GM12864 (cell line): ENCODE measurements around the gene TM9SF3.

Experiments
- DNase-seq: peaks from one replicate; pipeline ENCODE4 v3.0.0-alpha.2; 2011; ENCODE audit warnings: low read depth
- H3K4me3 ChIP-seq: 2 replicates; pipeline ENCODE4 v1.5.1; 2011; ENCODE audit warnings: mild to moderate bottlenecking, low read depth, low read length, control low read depth
- CTCF ChIP-seq: IDR thresholded peaks from 2 replicates; pipeline ENCODE4 v1.5.1; 2011; ENCODE audit warnings: low read depth, mild to moderate bottlenecking, moderate library complexity, low read length, control low read depth, inconsistent platforms; ENCODE audit errors: missing control alignments

TM9SF3 gene

GRCh38 chr10:96532523-96532922, 54.3 kb downstream of the TM9SF3 start:
- DNase-seq: no peak
- no peak overlapping the region for H3K4me3 ChIP-seq
- no peak for TF ChIP-seq CTCF

- H3K4me3 ChIP-seq: no peak overlapping the region
- DNase-seq: no peak
- no peak for TF ChIP-seq CTCF
Measured at GRCh38 chr10:96529634-96530279, 57.1 kb downstream of the TM9SF3 start.

- no peak for DNase-seq
- TF ChIP-seq CTCF: no peak
Measured at GRCh38 chr10:96524741-96525140, 62.1 kb downstream of the TM9SF3 start.

GRCh38 chr10:96517284-96517683, 69.5 kb downstream of the TM9SF3 start:
- no peak for TF ChIP-seq CTCF
- DNase-seq: no peak
- no peak overlapping the region for H3K4me3 ChIP-seq

More at GRCh38 chr10:96524741-96525140, 62.1 kb downstream of the TM9SF3 start:
- no peak overlapping the region for H3K4me3 ChIP-seq

DNA sequence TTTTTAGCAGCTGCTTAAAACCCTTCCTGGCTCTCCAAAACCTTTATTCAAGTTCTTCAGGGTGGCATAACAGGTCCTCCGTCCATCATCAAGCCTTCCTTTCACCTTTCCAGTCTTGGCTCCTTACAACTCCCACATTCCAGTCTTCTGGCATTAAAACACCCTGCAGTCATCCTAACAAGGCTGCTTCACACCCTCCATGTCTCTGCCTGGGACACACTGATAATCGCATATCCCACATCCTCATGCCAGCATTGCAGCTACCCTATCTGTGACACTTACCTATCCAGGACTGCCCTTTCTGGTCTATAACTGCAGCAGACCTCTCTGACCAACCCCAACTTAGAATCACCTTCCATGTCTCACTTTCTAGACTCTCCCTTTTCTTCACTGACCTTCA, 70.5 kb downstream of the TM9SF3 start:
- no peak for DNase-seq
- no peak overlapping the region for H3K4me3 ChIP-seq
- TF ChIP-seq CTCF: no peak

DNA sequence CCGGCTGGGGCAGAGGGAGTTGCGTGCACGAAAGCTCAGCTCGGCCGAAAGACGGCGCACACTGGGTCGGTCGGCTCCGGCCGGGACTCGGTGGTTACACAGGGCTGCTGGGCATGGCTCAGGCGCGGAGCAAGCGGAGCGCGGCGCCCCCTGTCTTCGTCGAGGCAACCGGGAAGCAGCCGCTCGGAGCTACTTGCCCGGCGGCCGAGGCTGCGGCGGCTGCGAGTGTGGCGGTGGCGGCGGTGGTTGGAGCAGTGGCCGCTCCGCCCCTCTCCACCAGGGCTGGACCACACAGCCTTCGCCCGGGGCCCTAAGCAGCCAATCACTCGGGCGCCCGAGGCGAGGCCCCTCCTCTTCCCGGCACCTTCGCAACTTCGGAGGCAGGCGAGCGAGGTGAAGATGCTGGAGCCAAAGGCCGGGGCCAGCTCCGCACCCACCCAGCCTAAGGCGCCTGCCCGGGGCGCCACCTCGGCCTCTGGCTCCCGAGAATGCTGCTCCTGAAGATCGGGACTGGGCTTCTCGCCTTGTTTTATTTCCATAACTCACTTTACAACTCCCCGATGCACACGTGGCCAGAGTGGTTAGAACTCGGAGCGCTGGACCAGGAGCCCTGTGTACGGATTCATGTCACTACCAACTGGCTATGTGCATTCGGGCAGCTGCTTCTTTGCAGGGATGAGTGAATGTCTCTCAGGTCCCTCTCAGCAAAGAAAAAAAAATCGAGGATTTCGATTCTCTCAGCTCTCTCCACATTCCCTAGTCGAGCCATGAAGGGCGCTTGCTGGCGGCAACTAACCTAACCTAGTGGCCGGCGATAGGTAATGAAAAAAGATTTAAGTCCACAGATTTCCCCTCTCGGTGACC, 72.9 kb downstream of the TM9SF3 start, which contains the start of gene TLL2:
Gene TLL2 (minus strand): TSS at position 229 of the 864 bp plus-strand sequence. CDS start 241 bp downstream, outside the sequence.
- DNase-seq: no peak
- H3K4me3 ChIP-seq: peak within 1 kb of the TSS; percentile 48
- TF ChIP-seq CTCF: peak; percentile 45
